ENCODE measurements around the gene SSBP3. TPM values are rescaled to one million over a fixed set of nuclear protein-coding genes. Genes with fewer than 3 reads are reported as not detected.

Gene SSBP3
- total RNA-seq, 1 donor from 2014 or later, result 19.7 TPM

- H3K36me3 ChIP-seq (ENCODE audit: control insufficient read depth, insufficient read depth, low read length), result no peaks in the 10 kb centered on the region
- no peak overlapping the region for H3K4me3 ChIP-seq (ENCODE audit: low read depth, low read length)
- no peak for DNase-seq (ENCODE audit: low read depth)
- TF ChIP-seq, protein P1, sequence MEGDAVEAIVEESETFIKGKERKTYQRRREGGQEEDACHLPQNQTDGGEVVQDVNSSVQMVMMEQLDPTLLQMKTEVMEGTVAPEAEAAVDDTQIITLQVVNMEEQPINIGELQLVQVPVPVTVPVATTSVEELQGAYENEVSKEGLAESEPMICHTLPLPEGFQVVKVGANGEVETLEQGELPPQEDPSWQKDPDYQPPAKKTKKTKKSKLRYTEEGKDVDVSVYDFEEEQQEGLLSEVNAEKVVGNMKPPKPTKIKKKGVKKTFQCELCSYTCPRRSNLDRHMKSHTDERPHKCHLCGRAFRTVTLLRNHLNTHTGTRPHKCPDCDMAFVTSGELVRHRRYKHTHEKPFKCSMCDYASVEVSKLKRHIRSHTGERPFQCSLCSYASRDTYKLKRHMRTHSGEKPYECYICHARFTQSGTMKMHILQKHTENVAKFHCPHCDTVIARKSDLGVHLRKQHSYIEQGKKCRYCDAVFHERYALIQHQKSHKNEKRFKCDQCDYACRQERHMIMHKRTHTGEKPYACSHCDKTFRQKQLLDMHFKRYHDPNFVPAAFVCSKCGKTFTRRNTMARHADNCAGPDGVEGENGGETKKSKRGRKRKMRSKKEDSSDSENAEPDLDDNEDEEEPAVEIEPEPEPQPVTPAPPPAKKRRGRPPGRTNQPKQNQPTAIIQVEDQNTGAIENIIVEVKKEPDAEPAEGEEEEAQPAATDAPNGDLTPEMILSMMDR (IDR thresholded peaks at IDR 0.05; ENCODE audit: insufficient read depth, low read length, poor library complexity, severe bottlenecking), result no peak
- no peaks in the 10 kb centered on the region for H3K27me3 ChIP-seq (ENCODE audit: control insufficient read depth, insufficient read depth, low read length)
Measured at GRCh38 chr1:54282101-54282847, 123.9 kb downstream of the SSBP3 start.

DNA sequence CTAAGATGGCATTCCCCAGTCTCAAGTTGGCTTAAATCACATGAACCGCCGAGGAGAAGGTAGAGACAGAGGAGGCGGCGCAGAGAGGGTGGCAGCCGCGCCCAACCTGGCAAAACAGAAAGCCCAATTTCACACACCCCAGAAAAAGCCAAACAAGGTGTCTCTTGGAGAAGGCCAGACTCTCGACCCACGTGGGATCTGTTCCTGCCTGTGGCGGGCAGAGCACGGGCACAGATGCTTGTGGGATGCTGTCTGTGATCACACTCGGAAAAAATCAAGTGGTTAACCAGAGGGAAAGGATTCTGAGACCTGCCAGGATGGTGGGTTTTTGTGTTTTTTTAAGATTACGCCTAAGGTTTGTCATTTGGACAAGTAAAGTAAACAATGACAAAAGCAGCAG is 125.5 kb downstream of the SSBP3 start:
- no peaks in the 10 kb centered on the region for H3K36me3 ChIP-seq (ENCODE audit: control insufficient read depth, insufficient read depth, low read length)
- no peak for DNase-seq (ENCODE audit: low read depth)
- TF ChIP-seq, protein P1 (IDR thresholded peaks at IDR 0.05; ENCODE audit: insufficient read depth, low read length, poor library complexity, severe bottlenecking), result no peak
- H3K4me3 ChIP-seq (ENCODE audit: low read depth, low read length), result no peak overlapping the region
- H3K27me3 ChIP-seq (ENCODE audit: control insufficient read depth, insufficient read depth, low read length), result no peaks in the 10 kb centered on the region

DNA sequence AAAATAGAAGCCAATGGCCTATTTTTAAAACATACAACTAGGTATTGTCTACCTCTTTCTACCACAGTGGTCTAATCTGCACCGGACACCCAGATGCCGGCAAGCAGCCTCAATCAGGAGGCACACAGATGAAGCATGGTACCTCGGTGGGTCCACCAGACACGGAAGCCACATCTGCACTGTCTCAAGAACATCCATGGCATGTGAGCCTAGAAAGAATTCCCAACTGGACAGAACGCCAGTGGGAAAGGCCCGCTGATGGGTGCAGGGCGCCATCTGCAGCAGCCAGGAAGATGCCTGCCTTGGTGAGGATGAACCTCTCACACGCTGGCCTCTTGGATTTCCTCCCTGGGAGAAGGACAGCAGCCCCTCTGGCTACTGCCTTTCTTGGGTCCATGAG is 126.7 kb downstream of the SSBP3 start:
- Histone ChIP-seq H3K36me3 (ENCODE audit: control insufficient read depth, insufficient read depth, low read length) (no peaks in the 10 kb centered on the region), H3K4me3 (ENCODE audit: low read depth, low read length) (no peak overlapping the region), H3K27me3 (ENCODE audit: control insufficient read depth, insufficient read depth, low read length) (no peaks in the 10 kb centered on the region)
- TF ChIP-seq, protein P1 (IDR thresholded peaks at IDR 0.05; ENCODE audit: insufficient read depth, low read length, poor library complexity, severe bottlenecking), result no peak
- no peak for DNase-seq (ENCODE audit: low read depth)

DNA sequence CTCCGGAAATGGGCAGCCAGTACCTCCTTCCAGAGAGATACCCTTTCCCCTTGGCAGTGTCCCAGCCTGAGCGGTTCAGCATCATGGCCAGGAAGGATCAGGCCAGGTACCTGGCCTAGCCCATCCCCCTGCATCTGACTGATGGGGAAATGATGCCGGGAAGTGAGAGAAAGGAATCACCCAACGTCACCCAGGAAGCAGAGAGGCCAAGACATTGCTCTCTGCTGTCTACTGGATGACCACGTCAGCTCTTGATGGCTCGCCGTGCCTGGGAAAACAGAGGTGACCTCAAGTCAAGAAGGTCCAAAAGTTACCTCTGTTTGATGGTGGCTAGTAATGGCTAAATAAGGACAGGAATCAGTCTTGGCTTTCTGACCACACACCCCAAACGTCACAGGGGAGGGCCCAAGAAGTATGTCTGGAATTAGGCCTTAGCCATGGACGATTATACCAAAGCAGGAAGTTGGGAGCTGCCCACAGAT is 127.2 kb downstream of the SSBP3 start:
- no peak overlapping the region for H3K4me3 ChIP-seq (ENCODE audit: low read depth, low read length)
- peak; percentile 32 for DNase-seq (ENCODE audit: low read depth)
- no peaks in the 10 kb centered on the region for H3K36me3 ChIP-seq (ENCODE audit: control insufficient read depth, insufficient read depth, low read length)
- TF ChIP-seq, protein P1 (IDR thresholded peaks at IDR 0.05; ENCODE audit: insufficient read depth, low read length, poor library complexity, severe bottlenecking), result no peak
- H3K27me3 ChIP-seq (ENCODE audit: control insufficient read depth, insufficient read depth, low read length), result no peaks in the 10 kb centered on the region

DNA sequence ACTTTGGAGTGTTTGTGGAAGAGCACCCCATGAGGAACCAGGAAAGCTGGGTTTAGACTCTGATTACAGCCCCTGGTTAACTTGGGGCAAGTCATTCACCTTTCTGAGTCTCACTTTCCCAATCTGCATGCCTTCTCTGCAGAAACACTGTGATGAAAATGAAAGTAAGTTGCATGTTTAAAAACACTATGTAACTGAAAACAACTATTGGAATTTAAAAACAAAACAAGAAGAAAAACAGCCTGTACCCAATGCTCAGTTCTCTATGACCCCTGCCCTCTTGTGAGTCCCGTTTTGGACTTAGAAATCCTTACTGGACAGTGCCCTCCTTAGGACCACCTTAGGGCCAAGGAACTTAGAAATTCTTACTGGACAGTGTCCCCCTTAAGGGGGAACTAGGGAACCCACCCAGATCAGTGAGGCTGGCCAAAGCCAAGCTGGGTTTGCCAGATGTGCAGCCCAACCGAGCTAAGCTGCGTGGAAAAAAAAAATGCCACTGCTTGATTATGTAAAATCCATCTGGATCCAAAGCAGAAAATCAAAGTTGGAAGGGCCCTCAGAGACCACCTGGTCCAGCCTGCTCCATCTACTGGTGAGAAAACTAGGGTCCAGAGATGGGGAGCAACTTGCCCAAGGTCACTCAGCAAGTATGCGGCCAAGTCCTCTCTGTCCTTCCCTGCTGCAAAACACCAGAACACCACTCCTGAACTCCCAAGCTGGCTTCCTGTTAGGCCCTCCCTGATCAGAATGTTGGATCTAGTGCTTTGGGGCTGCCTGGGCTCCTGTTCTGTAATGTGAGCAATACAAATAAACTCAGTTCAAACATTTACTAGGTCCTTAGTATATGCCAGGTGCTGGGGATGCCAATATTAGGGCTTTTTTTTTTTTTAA is 128.5 kb downstream of the SSBP3 start:
- Histone ChIP-seq H3K27me3 (ENCODE audit: control insufficient read depth, insufficient read depth, low read length) (no peaks in the 10 kb centered on the region), H3K4me3 (ENCODE audit: low read depth, low read length) (no peak overlapping the region), H3K36me3 (ENCODE audit: control insufficient read depth, insufficient read depth, low read length) (no peaks in the 10 kb centered on the region)
- DNase-seq (ENCODE audit: low read depth), result no peak
- TF ChIP-seq, protein P1 (IDR thresholded peaks at IDR 0.05; ENCODE audit: insufficient read depth, low read length, poor library complexity, severe bottlenecking), result no peak

All from kidney epithelial cell (primary cell).